Stimulated activated CD8-positive, alpha-beta memory T cell treated with anti-CD3 and anti-CD28 coated beads, Interleukin-4, amount 100 ng/mL, for 24 hours (primary cell): ENCODE results near the gene PAIP2B.

Source experiments
- DNase-seq: peaks from one replicate; pipeline ENCODE4 v3.0.0-alpha.2; 2020; ENCODE audit warnings: low read depth

PAIP2B gene

GRCh38 chr2:71153585-71154224 lies 73.2 kb downstream of the PAIP2B start:
- DNase-seq, result no peak

- DNase-seq, result no peak
Measured at GRCh38 chr2:71151620-71152019, 75.3 kb downstream of the PAIP2B start.

DNA sequence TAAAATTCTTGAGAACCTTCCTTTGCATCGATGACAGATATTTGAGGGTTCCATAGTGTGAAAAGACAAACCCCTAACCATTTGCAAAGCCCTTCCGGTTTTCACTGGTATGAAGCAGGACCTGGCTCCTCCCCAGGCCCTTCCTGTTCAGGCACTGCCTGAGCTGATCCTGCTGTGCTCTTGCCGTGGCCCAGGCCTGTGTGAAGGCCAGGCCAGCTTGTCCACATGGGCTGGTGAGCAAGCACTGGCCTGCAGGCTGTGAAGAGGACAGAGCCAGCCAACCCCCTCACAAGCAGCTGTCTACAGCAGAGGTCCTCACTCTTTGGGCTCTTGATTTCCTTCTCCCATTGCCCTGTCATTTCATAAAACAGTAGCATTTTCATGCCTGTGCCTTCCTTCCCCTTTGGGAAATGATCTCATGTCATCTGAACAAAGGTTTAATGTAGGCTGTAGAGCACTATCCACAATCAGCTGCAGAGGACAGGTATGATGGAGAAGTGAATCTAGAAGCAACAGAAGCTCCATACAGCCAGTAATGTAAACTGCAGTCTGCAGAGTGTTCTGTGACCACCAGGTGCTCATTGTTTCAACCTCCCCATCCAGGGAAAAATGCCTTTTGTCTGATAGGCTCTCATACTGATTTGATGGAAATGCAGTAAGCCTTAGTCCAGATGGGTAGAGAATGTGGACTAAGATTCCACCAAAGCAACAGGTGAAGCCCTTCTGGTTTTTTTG lies 76.7 kb downstream of the PAIP2B start:
- DNase-seq, result no peak

- DNase-seq, result no peak
Measured at GRCh38 chr2:71148506-71149063, 78.3 kb downstream of the PAIP2B start.

- DNase-seq, result no peak
Measured at GRCh38 chr2:71143782-71144181, 83.1 kb downstream of the PAIP2B start.

- DNase-seq, result no peak
Measured at GRCh38 chr2:71136174-71136573, 90.7 kb downstream of the PAIP2B start.

DNA sequence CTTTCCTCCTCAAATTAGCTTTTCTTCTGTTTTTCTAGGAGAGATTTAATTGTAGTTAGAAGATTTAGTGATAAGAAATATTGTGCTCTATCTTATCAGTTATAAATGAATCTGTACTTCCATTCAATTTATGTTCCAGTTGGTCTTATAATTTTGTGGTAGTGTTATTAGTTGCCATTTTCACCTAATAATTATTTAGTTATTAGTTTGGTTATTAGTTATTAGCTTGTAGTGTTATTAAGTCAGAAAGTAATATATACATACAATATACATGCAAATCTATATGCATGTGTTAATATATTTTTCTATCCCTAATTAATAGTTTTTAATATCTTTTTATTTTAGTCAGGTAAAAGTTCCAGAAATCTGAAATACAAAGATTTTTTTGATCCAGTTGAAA lies 93.3 kb downstream of the PAIP2B start:
- no peak for DNase-seq
